ENCODE results near the gene B4GALT1. TPM values are rescaled to one million over a fixed set of nuclear protein-coding genes. Genes with fewer than 3 reads are reported as not detected.
A peak's percentile ranks its signal among the peaks of the same experiment; 100 is the strongest.

The B4GALT1 gene
- total and polyA plus RNA-seq, 2 experiments from 2014 or later = 63.9 to 78.3 TPM

DNA sequence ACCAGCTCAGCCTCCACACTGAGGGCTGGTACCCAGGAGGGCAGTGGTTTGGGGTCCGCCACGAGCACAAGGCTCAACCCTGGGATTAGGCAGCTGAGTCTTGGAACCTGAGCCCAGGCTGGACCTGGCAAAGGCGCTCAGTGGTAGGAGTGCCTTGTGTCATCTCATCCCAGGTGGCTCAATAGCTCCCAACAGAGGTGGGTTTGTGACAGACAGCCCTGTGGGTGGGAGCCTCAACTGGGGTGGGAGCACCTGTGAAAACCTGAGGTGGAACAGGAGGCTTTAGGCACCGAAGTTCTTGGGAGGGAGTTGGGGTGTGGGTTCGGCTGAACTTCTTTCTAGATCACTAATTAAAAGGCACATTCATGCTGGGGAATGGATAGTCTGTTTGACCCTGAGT, 55.5 kb downstream of the B4GALT1 start:
- Histone ChIP-seq H2AFZ (no peak overlapping the region), H3K36me3 (replicated peaks; ENCODE audit: insufficient read depth, low read depth) (no peaks in the 10 kb centered on the region), H3K4me2 (no peak overlapping the region), H3K9me3 (ENCODE audit: low read depth) (no peaks in the 10 kb centered on the region), H3K79me2 (no peaks in the 10 kb centered on the region), H3K4me1 (ENCODE audit: insufficient read depth) (peaks cover 10% of the 10 kb centered on the region), H3K27me3 (no peaks in the 10 kb centered on the region), H3K9me2 (replicated peaks; ENCODE audit: insufficient read depth) (no peaks in the 10 kb centered on the region), H3K4me3 (no peak overlapping the region), H3K27ac (no peak overlapping the region), H4K20me1 (ENCODE audit: insufficient read depth, poor library complexity, severe bottlenecking) (no peaks in the 10 kb centered on the region)
- TF ChIP-seq EZH2 (IDR thresholded peaks at IDR 0.05; ENCODE audit: borderline replicate concordance) (no peak), EZH2phosphoT487 (IDR thresholded peaks at IDR 0.05; ENCODE audit: low read depth, severe bottlenecking, unreplicated experiment) (no peak)
- TF ChIP-seq, protein P1, sequence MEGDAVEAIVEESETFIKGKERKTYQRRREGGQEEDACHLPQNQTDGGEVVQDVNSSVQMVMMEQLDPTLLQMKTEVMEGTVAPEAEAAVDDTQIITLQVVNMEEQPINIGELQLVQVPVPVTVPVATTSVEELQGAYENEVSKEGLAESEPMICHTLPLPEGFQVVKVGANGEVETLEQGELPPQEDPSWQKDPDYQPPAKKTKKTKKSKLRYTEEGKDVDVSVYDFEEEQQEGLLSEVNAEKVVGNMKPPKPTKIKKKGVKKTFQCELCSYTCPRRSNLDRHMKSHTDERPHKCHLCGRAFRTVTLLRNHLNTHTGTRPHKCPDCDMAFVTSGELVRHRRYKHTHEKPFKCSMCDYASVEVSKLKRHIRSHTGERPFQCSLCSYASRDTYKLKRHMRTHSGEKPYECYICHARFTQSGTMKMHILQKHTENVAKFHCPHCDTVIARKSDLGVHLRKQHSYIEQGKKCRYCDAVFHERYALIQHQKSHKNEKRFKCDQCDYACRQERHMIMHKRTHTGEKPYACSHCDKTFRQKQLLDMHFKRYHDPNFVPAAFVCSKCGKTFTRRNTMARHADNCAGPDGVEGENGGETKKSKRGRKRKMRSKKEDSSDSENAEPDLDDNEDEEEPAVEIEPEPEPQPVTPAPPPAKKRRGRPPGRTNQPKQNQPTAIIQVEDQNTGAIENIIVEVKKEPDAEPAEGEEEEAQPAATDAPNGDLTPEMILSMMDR (IDR thresholded peaks at IDR 0.05; ENCODE audit: poor library complexity) = no peak
- peak; percentile 3 for DNase-seq (ENCODE audit: low spot score)
- 86% methylated on average over 5 of the region's 5 CpGs for WGBS (ENCODE audit: low lambda C conversion rate, missing lambda C conversion rate)

DNA sequence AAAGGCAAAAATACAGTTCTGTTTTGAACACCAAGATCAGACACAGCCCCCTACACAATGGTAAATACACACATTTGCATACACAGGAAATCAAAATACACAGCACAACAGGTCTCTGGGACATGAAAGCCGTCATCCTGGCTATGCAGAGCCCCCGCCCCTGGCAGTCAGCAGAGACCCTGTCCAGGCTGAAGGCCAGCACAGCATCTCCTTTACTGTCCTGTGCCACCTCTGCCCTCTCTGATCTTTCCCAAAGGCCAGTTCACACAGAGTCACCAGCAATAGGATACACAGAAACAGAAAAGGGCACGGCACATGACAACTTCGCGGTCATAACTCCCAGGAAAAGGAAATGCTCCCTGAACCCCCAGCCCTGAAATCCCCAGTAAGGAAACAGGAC, 56.5 kb downstream of the B4GALT1 start:
- H3K9me2 ChIP-seq (replicated peaks; ENCODE audit: insufficient read depth) = no peaks in the 10 kb centered on the region
- no peaks in the 10 kb centered on the region for H3K36me3 ChIP-seq (replicated peaks; ENCODE audit: insufficient read depth, low read depth)
- H3K4me3 ChIP-seq = no peak overlapping the region
- no peak for DNase-seq (ENCODE audit: low spot score)
- H3K4me2 ChIP-seq = no peak overlapping the region
- no peaks in the 10 kb centered on the region for H3K79me2 ChIP-seq
- TF ChIP-seq, protein P1 (IDR thresholded peaks at IDR 0.05; ENCODE audit: poor library complexity) = no peak
- no peak for TF ChIP-seq EZH2 (IDR thresholded peaks at IDR 0.05; ENCODE audit: borderline replicate concordance)
- TF ChIP-seq EZH2phosphoT487 (IDR thresholded peaks at IDR 0.05; ENCODE audit: low read depth, severe bottlenecking, unreplicated experiment) = no peak
- H2AFZ ChIP-seq = no peak overlapping the region
- no peaks in the 10 kb centered on the region for H3K9me3 ChIP-seq (ENCODE audit: low read depth)
- no peaks in the 10 kb centered on the region for H4K20me1 ChIP-seq (ENCODE audit: insufficient read depth, poor library complexity, severe bottlenecking)
- no peaks in the 10 kb centered on the region for H3K27me3 ChIP-seq
- peaks cover 10% of the 10 kb centered on the region for H3K4me1 ChIP-seq (ENCODE audit: insufficient read depth)
- WGBS (ENCODE audit: low lambda C conversion rate, missing lambda C conversion rate) = 87% methylated on average over 5 of the region's 5 CpGs
- no peak overlapping the region for H3K27ac ChIP-seq

DNA sequence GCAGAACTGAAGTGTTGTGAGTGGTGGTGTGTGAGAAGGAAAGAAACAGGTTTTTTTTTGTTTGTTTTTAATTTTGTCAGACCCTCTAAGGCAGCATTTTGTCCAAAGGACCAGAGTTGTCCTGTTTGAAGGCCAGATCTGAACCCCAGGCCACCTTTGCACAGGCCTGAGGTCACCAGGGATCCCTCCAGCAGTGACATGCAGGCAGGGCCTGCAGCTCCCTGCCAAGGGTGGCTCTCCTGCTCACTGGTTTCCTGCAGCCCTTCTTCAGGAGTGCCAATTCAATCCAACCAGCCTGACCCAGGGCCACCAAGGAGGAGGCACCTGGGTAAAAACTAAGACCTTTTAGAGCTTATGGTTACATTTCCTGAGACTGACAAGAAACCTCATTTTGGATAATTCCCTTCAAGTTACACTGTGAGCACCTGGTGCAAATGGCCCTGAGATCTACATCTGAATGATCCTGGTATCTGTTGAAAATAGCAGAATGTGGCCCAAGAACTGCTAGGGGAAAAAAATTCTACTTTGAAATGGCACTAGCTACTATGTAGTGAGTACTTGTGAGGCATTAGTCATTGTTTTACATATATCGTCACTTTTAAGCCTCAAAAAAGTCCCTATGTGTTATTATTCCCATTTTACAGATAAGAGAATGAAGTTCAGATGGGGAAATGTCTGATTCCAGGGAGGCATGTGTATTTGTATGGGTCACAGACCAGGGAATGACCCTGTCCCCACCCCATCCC, 57.1 kb downstream of the B4GALT1 start:
- H3K9me3 ChIP-seq (ENCODE audit: low read depth) = no peaks in the 10 kb centered on the region
- TF ChIP-seq, protein P1 (IDR thresholded peaks at IDR 0.05; ENCODE audit: poor library complexity) = no peak
- TF ChIP-seq EZH2 (IDR thresholded peaks at IDR 0.05; ENCODE audit: borderline replicate concordance) = no peak
- TF ChIP-seq EZH2phosphoT487 (IDR thresholded peaks at IDR 0.05; ENCODE audit: low read depth, severe bottlenecking, unreplicated experiment) = no peak
- H3K27ac ChIP-seq = no peak overlapping the region
- H3K27me3 ChIP-seq = no peaks in the 10 kb centered on the region
- no peak overlapping the region for H3K4me3 ChIP-seq
- H4K20me1 ChIP-seq (ENCODE audit: insufficient read depth, poor library complexity, severe bottlenecking) = no peaks in the 10 kb centered on the region
- DNase-seq (ENCODE audit: low spot score) = peak; percentile 3
- H3K9me2 ChIP-seq (replicated peaks; ENCODE audit: insufficient read depth) = no peaks in the 10 kb centered on the region
- H3K4me1 ChIP-seq (ENCODE audit: insufficient read depth) = peaks cover 10% of the 10 kb centered on the region
- H2AFZ ChIP-seq = no peak overlapping the region
- H3K4me2 ChIP-seq = no peak overlapping the region
- no peaks in the 10 kb centered on the region for H3K36me3 ChIP-seq (replicated peaks; ENCODE audit: insufficient read depth, low read depth)
- H3K79me2 ChIP-seq = no peaks in the 10 kb centered on the region
- 93% methylated on average over 1 of the region's 1 CpG for WGBS (ENCODE audit: low lambda C conversion rate, missing lambda C conversion rate)

Measured in hepatocyte (in vitro differentiated cells).